Mesendoderm (in vitro differentiated cells): ENCODE results near the gene FLG2.

Source experiments
- DNase-seq: peaks from one replicate; pipeline ENCODE4 v3.0.0; 2013
- H2AK5ac ChIP-seq: 2 replicates; pipeline ENCODE4 v1.6.1; 2013; ENCODE audit warnings: low read length, inconsistent platforms
- H2BK120ac ChIP-seq: 2 replicates; pipeline ENCODE4 v1.6.1; 2013; ENCODE audit warnings: low read depth, mild to moderate bottlenecking, low read length, moderate library complexity, mixed read lengths
- H2BK15ac ChIP-seq: replicated peaks from 2 replicates; pipeline ENCODE4 v1.6.1; 2013; ENCODE audit warnings: low read depth, mild to moderate bottlenecking, moderate library complexity
- H2BK5ac ChIP-seq: 2 replicates; pipeline ENCODE4 v1.6.1; 2013; ENCODE audit warnings: low read length, inconsistent platforms
- H3K18ac ChIP-seq: 2 replicates; pipeline ENCODE4 v1.6.1; 2013; ENCODE audit warnings: mild to moderate bottlenecking, low read length, mixed read lengths
- H3K23ac ChIP-seq: one replicate; pipeline ENCODE4 v1.6.1; 2013; ENCODE audit warnings: low read length
- H3K27ac ChIP-seq: 2 replicates; pipeline ENCODE4 v1.5.1; 2013; ENCODE audit warnings: low read depth, mild to moderate bottlenecking, inconsistent platforms, low read length, moderate library complexity
- H3K27me3 ChIP-seq: 2 replicates; pipeline ENCODE4 v1.6.1; 2013; ENCODE audit warnings: low read length, control low read depth, mild to moderate bottlenecking, inconsistent platforms; ENCODE audit not compliant: insufficient read depth, poor library complexity
- H3K36me3 ChIP-seq: 2 replicates; pipeline ENCODE4 v1.6.1; 2013; ENCODE audit warnings: low read length, inconsistent platforms; ENCODE audit not compliant: control insufficient read depth, insufficient read depth
- H3K4ac ChIP-seq: one replicate; pipeline ENCODE4 v1.6.1; 2013; ENCODE audit warnings: low read depth, mild to moderate bottlenecking, low read length, moderate library complexity
- H3K4me1 ChIP-seq: 2 replicates; pipeline ENCODE4 v1.6.1; 2013; ENCODE audit warnings: low read depth, low read length, inconsistent platforms; ENCODE audit not compliant: control insufficient read depth
- H3K4me2 ChIP-seq: 2 replicates; pipeline ENCODE4 v1.6.1; 2013; ENCODE audit warnings: low read length
- H3K4me3 ChIP-seq: 2 replicates; pipeline ENCODE4 v1.5.1; 2013; ENCODE audit warnings: mild to moderate bottlenecking, low read length
- H3K56ac ChIP-seq: one replicate; pipeline ENCODE4 v1.6.1; 2013; ENCODE audit warnings: low read length
- H3K79me1 ChIP-seq: 2 replicates; pipeline ENCODE4 v1.6.1; 2013; ENCODE audit warnings: low read length, inconsistent platforms
- H3K79me2 ChIP-seq: 2 replicates; pipeline ENCODE4 v1.6.1; 2013; ENCODE audit warnings: mild to moderate bottlenecking, low read length; ENCODE audit not compliant: control insufficient read depth, insufficient read depth
- H3K9ac ChIP-seq: 2 replicates; pipeline ENCODE4 v1.6.1; 2013; ENCODE audit warnings: low read length, inconsistent platforms
- H4K5ac ChIP-seq: one replicate; pipeline ENCODE4 v1.6.1; 2013; ENCODE audit warnings: low read length
- H4K8ac ChIP-seq: one replicate; pipeline ENCODE4 v1.6.1; 2013; ENCODE audit warnings: low read depth, mild to moderate bottlenecking, control low read depth, low read length, moderate library complexity
- WGBS: extraction: QIAGEN DNeasy Blood & Tissue Kit; methylation state at CpG from one replicate; pipeline ENCODE4 v1.1.7; 2013; ENCODE audit warnings: low lambda C conversion rate, missing lambda C conversion rate; ENCODE audit not compliant: insufficient coverage; ENCODE audit errors: extremely low coverage; 5-methylcytosine and 5-hydroxymethylcytosine counted together

FLG2 gene

DNA sequence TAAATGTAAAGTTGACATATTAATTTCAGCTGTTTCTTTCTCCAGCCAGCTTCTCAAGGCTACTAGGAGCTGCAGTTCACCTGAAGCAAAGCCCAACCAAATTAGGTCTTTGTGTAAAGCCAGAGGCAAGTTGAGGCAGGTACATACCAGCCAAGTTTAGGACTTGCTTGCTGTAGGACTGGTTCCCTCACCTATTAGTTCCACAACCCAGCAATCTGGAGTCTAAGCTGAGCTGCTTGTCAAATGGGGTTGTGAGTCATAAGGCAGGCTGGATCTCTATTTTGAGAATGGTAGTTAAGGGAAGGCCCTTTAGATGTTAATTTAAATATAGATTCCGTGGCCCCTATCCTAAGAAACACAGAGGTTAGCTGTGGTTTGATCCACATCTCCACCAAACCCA, 7.6 kb upstream of the FLG2 start:
- Histone ChIP-seq H3K79me1 (no peaks in the 10 kb centered on the region), H3K27me3 (no peaks in the 10 kb centered on the region), H3K4ac (no peak overlapping the region), H3K36me3 (no peaks in the 10 kb centered on the region), H4K5ac (no peak overlapping the region), H4K8ac (no peak overlapping the region), H2BK120ac (no peak overlapping the region), H2AK5ac (no peak overlapping the region), H3K79me2 (no peaks in the 10 kb centered on the region), H3K9ac (no peak overlapping the region), H3K4me2 (no peak overlapping the region), H3K27ac (no peak overlapping the region), H3K4me1 (no peaks in the 10 kb centered on the region), H3K4me3 (no peak overlapping the region), H3K23ac (no peak overlapping the region), H2BK5ac (no peak overlapping the region), H3K56ac (no peak overlapping the region), H3K18ac (no peak overlapping the region), H2BK15ac (no peak overlapping the region)
- no CpG with 5 or more reads among the region's 1 CpG for WGBS
- no peak for DNase-seq

DNA sequence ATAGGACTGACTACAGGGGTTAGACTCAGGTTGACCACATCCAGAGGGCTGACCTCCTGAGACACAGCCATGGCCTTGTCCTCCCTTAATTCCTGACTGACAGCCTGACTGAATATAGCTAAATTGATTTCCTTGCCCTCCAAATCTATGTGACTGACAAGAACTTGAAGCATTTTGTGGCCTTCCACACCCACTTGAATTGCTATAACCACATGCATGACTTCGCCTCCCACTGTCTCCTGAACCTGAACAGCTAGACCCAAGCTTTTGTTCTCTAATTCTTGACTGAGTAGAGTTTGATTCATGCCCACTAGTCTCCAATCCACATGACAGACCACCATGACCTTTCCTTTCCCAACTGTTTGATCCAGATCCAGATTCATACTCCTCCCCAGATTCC, 3.1 kb downstream of the FLG2 start:
- H2BK15ac ChIP-seq = no peak overlapping the region
- no peak overlapping the region for H3K4me2 ChIP-seq
- no CpG with 5 or more reads among the region's 1 CpG for WGBS
- no peak overlapping the region for H2BK5ac ChIP-seq
- H2AK5ac ChIP-seq = no peak overlapping the region
- H3K56ac ChIP-seq = no peak overlapping the region
- H3K23ac ChIP-seq = no peak overlapping the region
- no peak overlapping the region for H3K9ac ChIP-seq
- H3K18ac ChIP-seq = no peak overlapping the region
- H3K79me2 ChIP-seq = no peaks in the 10 kb centered on the region
- no peaks in the 10 kb centered on the region for H3K4me1 ChIP-seq
- no peak for DNase-seq
- H3K4me3 ChIP-seq = no peak overlapping the region
- no peaks in the 10 kb centered on the region for H3K27me3 ChIP-seq
- no peak overlapping the region for H3K4ac ChIP-seq
- H4K5ac ChIP-seq = no peak overlapping the region
- no peak overlapping the region for H3K27ac ChIP-seq
- no peak overlapping the region for H2BK120ac ChIP-seq
- H3K36me3 ChIP-seq = no peaks in the 10 kb centered on the region
- H3K79me1 ChIP-seq = no peaks in the 10 kb centered on the region
- no peak overlapping the region for H4K8ac ChIP-seq

DNA sequence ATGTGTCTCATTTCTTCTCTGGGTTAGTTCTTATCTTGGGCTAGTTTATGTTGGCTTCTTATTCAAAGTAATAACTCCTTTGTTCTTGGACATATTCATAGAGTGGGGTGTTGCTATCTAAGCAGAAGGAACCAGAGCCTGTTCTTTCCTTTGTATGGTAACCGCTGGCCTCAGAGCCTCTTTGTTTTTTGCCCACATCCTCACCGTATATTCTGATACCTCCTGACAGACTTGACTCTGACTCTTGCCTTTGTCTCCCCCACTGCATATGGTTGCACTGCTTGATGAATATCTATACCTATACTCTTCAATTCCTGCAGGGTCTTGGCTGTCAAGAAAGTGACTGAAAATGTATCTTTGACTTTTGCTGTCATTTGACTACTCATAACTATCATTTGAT, 10.2 kb downstream of the FLG2 start:
- no CpG with 5 or more reads among the region's 2 CpGs for WGBS
- Histone ChIP-seq H3K4me3 (no peak overlapping the region), H3K9ac (no peak overlapping the region), H3K27me3 (no peaks in the 10 kb centered on the region), H3K79me1 (no peaks in the 10 kb centered on the region), H3K4me2 (no peak overlapping the region), H3K4ac (no peak overlapping the region), H3K36me3 (no peaks in the 10 kb centered on the region), H4K8ac (no peak overlapping the region), H3K27ac (no peak overlapping the region), H2AK5ac (no peak overlapping the region), H4K5ac (no peak overlapping the region), H3K4me1 (no peaks in the 10 kb centered on the region), H2BK5ac (no peak overlapping the region), H3K56ac (no peak overlapping the region), H2BK120ac (no peak overlapping the region), H3K23ac (no peak overlapping the region), H2BK15ac (no peak overlapping the region), H3K79me2 (no peaks in the 10 kb centered on the region), H3K18ac (no peak overlapping the region)
- no peak for DNase-seq

- no peak overlapping the region for H2BK120ac ChIP-seq
Measured at GRCh38 chr1:152348447-152348846, 11.4 kb downstream of the FLG2 start.

DNA sequence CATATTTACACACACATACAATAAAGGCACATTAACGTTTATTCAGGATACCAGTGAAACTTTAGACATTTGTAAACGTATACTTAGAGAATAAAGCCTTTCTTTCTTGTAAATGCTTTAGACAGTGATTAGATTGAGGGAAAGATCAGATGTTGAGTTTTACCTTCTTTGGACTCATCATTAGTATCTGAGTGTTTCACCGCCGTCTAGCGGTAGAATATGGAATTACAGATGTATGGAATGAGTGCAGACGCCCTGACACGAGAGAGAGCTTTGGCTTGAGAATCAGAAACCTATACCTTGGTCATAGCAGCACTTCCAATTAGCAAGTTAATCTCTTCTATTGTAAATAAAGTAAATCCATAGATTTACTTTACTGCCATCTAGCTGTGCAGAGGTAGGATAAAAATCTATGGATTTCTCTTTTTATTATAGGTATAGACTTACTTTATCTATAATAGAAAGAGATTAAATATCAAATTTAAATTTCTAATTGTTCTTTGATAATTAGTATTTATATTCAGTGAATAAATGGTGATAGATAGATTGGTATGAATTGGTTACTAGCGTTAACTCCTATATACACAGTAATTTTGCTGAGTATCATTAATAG, 12.6 kb downstream of the FLG2 start:
- peak; percentile 58 for DNase-seq
- H3K9ac ChIP-seq = no peak overlapping the region

More at GRCh38 chr1:152348447-152348846, 11.4 kb downstream of the FLG2 start:
- no peak overlapping the region for H3K4me2 ChIP-seq
- H3K27me3 ChIP-seq = no peaks in the 10 kb centered on the region
- H3K23ac ChIP-seq = no peak overlapping the region
- WGBS = no CpG with 5 or more reads among the region's 1 CpG
- no peaks in the 10 kb centered on the region for H3K79me1 ChIP-seq
- H3K79me2 ChIP-seq = no peaks in the 10 kb centered on the region
- no peak overlapping the region for H2BK15ac ChIP-seq
- H3K27ac ChIP-seq = no peak overlapping the region
- no peak overlapping the region for H3K4ac ChIP-seq
- H3K4me1 ChIP-seq = no peaks in the 10 kb centered on the region
- H4K8ac ChIP-seq = no peak overlapping the region
- H3K56ac ChIP-seq = no peak overlapping the region
- no peak overlapping the region for H3K4me3 ChIP-seq
- H3K18ac ChIP-seq = no peak overlapping the region
- no peaks in the 10 kb centered on the region for H3K36me3 ChIP-seq
- H2AK5ac ChIP-seq = no peak overlapping the region
- DNase-seq = no peak
- H2BK5ac ChIP-seq = no peak overlapping the region
- no peak overlapping the region for H3K9ac ChIP-seq
- no peak overlapping the region for H4K5ac ChIP-seq

DNA sequence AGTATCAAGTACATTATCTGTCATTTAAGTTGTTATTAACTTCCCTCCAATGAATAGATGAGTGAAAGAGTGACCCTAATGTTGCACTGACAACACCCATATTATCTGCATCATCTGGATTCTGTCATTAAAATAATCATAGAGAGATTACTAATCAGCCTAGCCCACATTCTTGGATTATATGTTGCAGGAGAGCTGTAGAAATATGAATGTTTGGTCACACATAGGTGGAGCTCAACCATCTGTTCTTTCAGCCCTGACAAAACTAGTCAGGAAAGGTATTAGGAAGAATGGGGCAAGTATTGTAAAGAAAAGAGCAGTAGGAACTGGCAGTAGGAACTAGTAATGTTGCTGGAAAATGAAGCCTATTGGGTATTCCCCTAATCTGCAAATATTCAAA, 15.4 kb downstream of the FLG2 start:
- H3K36me3 ChIP-seq = no peaks in the 10 kb centered on the region
- DNase-seq = no peak
- H3K56ac ChIP-seq = no peak overlapping the region
- H2BK5ac ChIP-seq = no peak overlapping the region
- H3K18ac ChIP-seq = no peak overlapping the region
- no peak overlapping the region for H4K5ac ChIP-seq
- no peak overlapping the region for H3K4ac ChIP-seq
- H4K8ac ChIP-seq = no peak overlapping the region
- no peaks in the 10 kb centered on the region for H3K79me1 ChIP-seq
- no peak overlapping the region for H2BK15ac ChIP-seq
- H3K9ac ChIP-seq = no peak overlapping the region
- no peak overlapping the region for H3K4me2 ChIP-seq
- H2AK5ac ChIP-seq = no peak overlapping the region
- no peaks in the 10 kb centered on the region for H3K27me3 ChIP-seq
- no peak overlapping the region for H3K4me3 ChIP-seq
- no peak overlapping the region for H3K27ac ChIP-seq
- no peak overlapping the region for H3K23ac ChIP-seq
- no peaks in the 10 kb centered on the region for H3K79me2 ChIP-seq
- no peak overlapping the region for H2BK120ac ChIP-seq
- no peaks in the 10 kb centered on the region for H3K4me1 ChIP-seq

More for the DNA sequence above, 12.6 kb downstream of the FLG2 start:
- no peak overlapping the region for H3K4ac ChIP-seq
- H3K36me3 ChIP-seq = no peaks in the 10 kb centered on the region
- H3K4me1 ChIP-seq = no peaks in the 10 kb centered on the region
- H3K18ac ChIP-seq = no peak overlapping the region
- no peak overlapping the region for H2BK5ac ChIP-seq
- no peak overlapping the region for H3K27ac ChIP-seq
- H4K8ac ChIP-seq = no peak overlapping the region
- H2BK120ac ChIP-seq = no peak overlapping the region
- no peak overlapping the region for H2AK5ac ChIP-seq
- no peak overlapping the region for H3K4me2 ChIP-seq
- H3K79me2 ChIP-seq = no peaks in the 10 kb centered on the region
- no peak overlapping the region for H4K5ac ChIP-seq
- no peak overlapping the region for H3K23ac ChIP-seq
- H3K4me3 ChIP-seq = no peak overlapping the region
- whole genome bisulfite sequencing = no CpG with 5 or more reads among the region's 8 CpGs
- no peak overlapping the region for H2BK15ac ChIP-seq
- no peaks in the 10 kb centered on the region for H3K27me3 ChIP-seq
- no peaks in the 10 kb centered on the region for H3K79me1 ChIP-seq
- H3K56ac ChIP-seq = no peak overlapping the region
